Prostate gland (tissue), 2 donors: ENCODE measurements around the gene COL4A6. TPM values are rescaled to one million over a fixed set of nuclear protein-coding genes. Genes with fewer than 3 reads are reported as not detected.

ENCODE experiments used
- DNase-seq: peaks from one replicate; pipeline ENCODE4 v3.0.0-alpha.2; 2019; ENCODE audit warnings: low spot score
- H3K27ac ChIP-seq, 2 donors: fragments of 200-600 bp; sonication (generic); 2 replicates each; pipeline ENCODE4 v1.5.1; 2017 to 2019
- H3K27me3 ChIP-seq: fragments of 200-600 bp; sonication (generic); replicated peaks from 2 replicates; pipeline ENCODE4 v1.5.1; 2019; ENCODE audit not compliant: insufficient read depth
- H3K36me3 ChIP-seq, 2 donors: fragments of 200-600 bp; sonication (generic); 1 replicate in 1 of 2; 2 replicates in 1 of 2; pipeline versions ENCODE4 v1.5.1 to v1.8.1; 2017 to 2019
- H3K4me1 ChIP-seq: fragments of 200-600 bp; sonication (generic); replicated peaks from 2 replicates; pipeline ENCODE4 v1.5.1; 2019
- H3K4me3 ChIP-seq, 2 donors: fragments of 200-600 bp; sonication (generic); 2 replicates each; pipeline ENCODE4 v1.5.1; 2017 to 2019
- H3K9me3 ChIP-seq: fragments of 200-600 bp; sonication (generic); 2 replicates; pipeline ENCODE4 v1.5.1; 2017
- CTCF ChIP-seq, 4 experiments: fragments of 200-600 bp in 2 of 4; fragments of 450-650 bp in 2 of 4; sonication (generic) in 2 of 4; IDR thresholded peaks; 1 replicate in 3 of 4; 2 replicates in 1 of 4; pipeline ENCODE4 v1.5.1; 2016 to 2019; ENCODE audit warnings: antibody characterized with exemption in 4 of 4, mild to moderate bottlenecking in 2 of 4, moderate library complexity in 2 of 4
- POLR2A ChIP-seq: fragments of 450-650 bp; IDR thresholded peaks from one replicate; pipeline ENCODE4 v1.6.1; 2016; ENCODE audit warnings: antibody characterized with exemption, mild to moderate bottlenecking
- POLR2AphosphoS5 ChIP-seq: sonication (generic); formaldehyde crosslinking; IDR thresholded peaks from one replicate; pipeline ENCODE4 v1.6.1; 2017; ENCODE audit warnings: antibody characterized with exemption
- WGBS: methylation state at CpG from one replicate; pipeline ENCODE4 v1.1.5; 2018; 5-methylcytosine and 5-hydroxymethylcytosine counted together
- intact Hi-C: fragments of 100-400 bp; cut with DNase I; formaldehyde crosslinking; loops from one replicate; pipeline ENCODE4 v1.14.2; 2022
- total RNA-seq, 2 donors: library from RNA; depleted of rRNA; stranded (reverse); fragments of >200 nt; gene quantifications; one replicate each; pipeline ENCODE4 v1.1.0, GENCODE V29; 2016

COL4A6 gene
- total RNA-seq, 2 donors from 2014 or later = 13.5 to 16.7 TPM

GRCh38 chrX:108270739-108271396, 167.4 kb downstream of the COL4A6 start:
- no peaks in the 10 kb centered on the region for H3K4me1 ChIP-seq
- peak; percentile 4 for DNase-seq
- TF ChIP-seq CTCF (IDR thresholded peaks at IDR 0.05) (no peak), POLR2AphosphoS5 (no peak), POLR2A (no peak)
- no peaks in the 10 kb centered on the region for H3K27me3 ChIP-seq
- H3K27ac ChIP-seq = peak overlapping the region; percentile 30 to 31
- H3K9me3 ChIP-seq = no peaks in the 10 kb centered on the region
- no peak overlapping the region for H3K4me3 ChIP-seq
- H3K36me3 ChIP-seq = no peaks in the 10 kb centered on the region
- intact Hi-C loops = loop anchor here (10.0 kb wide), 1 partner anchor 46 kb away; no protein-coding TSS in a partner anchor
- 11% methylated on average over 6 of the region's 6 CpGs for WGBS

- no peaks in the 10 kb centered on the region for H3K9me3 ChIP-seq
- H3K4me1 ChIP-seq = no peaks in the 10 kb centered on the region
- no peaks in the 10 kb centered on the region for H3K36me3 ChIP-seq
- no peaks in the 10 kb centered on the region for H3K27me3 ChIP-seq
- peak; percentile 51 for DNase-seq
- TF ChIP-seq POLR2A = no peak
- no peak for TF ChIP-seq CTCF (IDR thresholded peaks at IDR 0.05)
- peak; percentile 9 for TF ChIP-seq POLR2AphosphoS5
- H3K27ac ChIP-seq = peak overlapping the region; percentile 30 to 31
- 25% methylated on average over 1 of the region's 1 CpG for WGBS
- intact Hi-C loops = loop anchor here (10.0 kb wide), 1 partner anchor 45 kb away; no protein-coding TSS in a partner anchor
- H3K4me3 ChIP-seq = no peak overlapping the region
Observed at GRCh38 chrX:108270280-108270679, 167.9 kb downstream of the COL4A6 start.

GRCh38 chrX:108268434-108269080, 169.7 kb downstream of the COL4A6 start:
- WGBS = 65% methylated on average over 4 of the region's 4 CpGs
- H3K4me1 ChIP-seq = no peaks in the 10 kb centered on the region
- H3K27ac ChIP-seq = no peak overlapping the region
- TF ChIP-seq CTCF (IDR thresholded peaks at IDR 0.05) (no peak), POLR2A (no peak), POLR2AphosphoS5 (no peak)
- H3K27me3 ChIP-seq = no peaks in the 10 kb centered on the region
- H3K36me3 ChIP-seq = no peaks in the 10 kb centered on the region
- H3K9me3 ChIP-seq = no peaks in the 10 kb centered on the region
- H3K4me3 ChIP-seq = no peak overlapping the region
- intact Hi-C loops = no loop called here
- no peak for DNase-seq

- Histone ChIP-seq H3K27ac (no peak overlapping the region), H3K4me3 (no peak overlapping the region), H3K27me3 (no peaks in the 10 kb centered on the region), H3K9me3 (no peaks in the 10 kb centered on the region), H3K36me3 (no peaks in the 10 kb centered on the region), H3K4me1 (no peaks in the 10 kb centered on the region)
- DNase-seq = no peak
- TF ChIP-seq POLR2A (no peak), CTCF (IDR thresholded peaks at IDR 0.05) (no peak), POLR2AphosphoS5 (no peak)
- intact Hi-C loops = no loop called here
- 50% methylated on average over 2 of the region's 2 CpGs for whole genome bisulfite sequencing
Observed at GRCh38 chrX:108267557-108267956, 170.7 kb downstream of the COL4A6 start.

- WGBS = 55% methylated on average over 2 of the region's 2 CpGs
Observed at GRCh38 chrX:108264376-108264775, 173.8 kb downstream of the COL4A6 start.

More at GRCh38 chrX:108264376-108264775, 173.8 kb downstream of the COL4A6 start:
- Histone ChIP-seq H3K27ac (no peak overlapping the region), H3K36me3 (no peaks in the 10 kb centered on the region), H3K4me1 (no peaks in the 10 kb centered on the region), H3K4me3 (no peak overlapping the region), H3K9me3 (no peaks in the 10 kb centered on the region), H3K27me3 (no peaks in the 10 kb centered on the region)
- TF ChIP-seq POLR2A (no peak), POLR2AphosphoS5 (no peak), CTCF (IDR thresholded peaks at IDR 0.05) (no peak)
- intact Hi-C loops = no loop called here
- no peak for DNase-seq
